NB4 (cell line): ENCODE data around the gene PDE4D.

Source experiments
- DNase-seq: peaks from one replicate; pipeline ENCODE4 v3.0.0; 2010; ENCODE audit warnings: low read depth
- H3K4me3 ChIP-seq: one replicate; pipeline ENCODE4 v1.5.1; 2011; ENCODE audit warnings: mild to moderate bottlenecking, low read depth, low read length, moderate library complexity
- CTCF ChIP-seq: IDR thresholded peaks from one replicate; pipeline ENCODE4 v1.5.1; 2012; ENCODE audit warnings: low read depth, low read length
- MAX ChIP-seq: IDR thresholded peaks from 2 replicates; pipeline ENCODE4 v1.6.1; 2011; ENCODE audit warnings: low read depth, low read length
- MYC ChIP-seq: IDR thresholded peaks from 2 replicates; pipeline ENCODE4 v1.6.1; 2011; ENCODE audit warnings: low read depth, low read length
- POLR2A ChIP-seq: IDR thresholded peaks from 2 replicates; pipeline ENCODE4 v1.6.1; 2011; ENCODE audit warnings: mild to moderate bottlenecking; ENCODE audit not compliant: insufficient read length; ENCODE audit errors: extremely low read depth

PDE4D gene

GRCh38 chr5:59618644-59619043 lies 274.9 kb downstream of the PDE4D start:
- no peak for TF ChIP-seq MYC
- no peak for TF ChIP-seq CTCF
- TF ChIP-seq MAX, result no peak
- H3K4me3 ChIP-seq, result no peak overlapping the region
- DNase-seq, result no peak

- TF ChIP-seq MYC, result no peak
- no peak for TF ChIP-seq POLR2A
- TF ChIP-seq MAX, result no peak
- DNase-seq, result no peak
- H3K4me3 ChIP-seq, result no peak overlapping the region
These were observed 276.2 kb downstream of the PDE4D start for GRCh38 chr5:59617186-59617771.

GRCh38 chr5:59616413-59616812 lies 277.1 kb downstream of the PDE4D start:
- TF ChIP-seq MAX, result no peak
- no peak for TF ChIP-seq MYC
- no peak for TF ChIP-seq POLR2A
- no peak for TF ChIP-seq CTCF
- DNase-seq, result no peak
- H3K4me3 ChIP-seq, result no peak overlapping the region

GRCh38 chr5:59615272-59615671 lies 278.3 kb downstream of the PDE4D start:
- no peak for DNase-seq
- TF ChIP-seq MYC (no peak), POLR2A (no peak), CTCF (no peak), MAX (no peak)
- H3K4me3 ChIP-seq, result no peak overlapping the region

GRCh38 chr5:59609501-59610265 lies 283.8 kb downstream of the PDE4D start:
- no peak for DNase-seq
- no peak overlapping the region for H3K4me3 ChIP-seq
- no peak for TF ChIP-seq MYC
- no peak for TF ChIP-seq MAX
- no peak for TF ChIP-seq CTCF
- TF ChIP-seq POLR2A, result no peak

GRCh38 chr5:59608745-59609144 lies 284.8 kb downstream of the PDE4D start:
- TF ChIP-seq MYC, result no peak
- no peak for TF ChIP-seq CTCF
- TF ChIP-seq MAX, result no peak
- no peak for TF ChIP-seq POLR2A
- no peak overlapping the region for H3K4me3 ChIP-seq
- DNase-seq, result peak; percentile 70
